Measurements from ENCODE around the gene CTPS2. TPM values are rescaled to one million over a fixed set of nuclear protein-coding genes. Genes with fewer than 3 reads are reported as not detected.

CTPS2 gene
- total and polyA plus RNA-seq, 4 donors, result 5.1 to 17.6 (median 12.1) TPM

DNA sequence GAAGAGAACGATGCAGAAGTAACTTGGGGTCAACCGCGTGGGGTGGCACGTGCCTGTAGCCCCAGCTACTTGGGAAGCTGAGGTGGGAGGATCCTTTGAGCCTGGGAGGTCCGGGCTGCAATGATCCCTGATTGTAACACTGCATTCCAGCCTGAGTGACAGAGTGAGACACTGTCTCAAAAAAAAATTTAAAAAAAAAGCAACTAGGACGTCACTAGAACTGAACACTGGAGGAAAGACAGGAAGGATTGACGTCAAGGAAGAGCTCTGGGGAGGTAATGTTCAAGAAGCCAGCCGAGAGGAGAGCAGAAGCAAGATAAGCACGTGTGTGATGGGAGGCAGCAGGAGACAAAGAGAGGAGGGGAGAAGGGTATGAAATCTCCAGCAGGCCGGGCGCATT lies 33.8 kb downstream of the CTPS2 start:
- no peak for ATAC-seq (ENCODE audit: low FRiP score)
- Histone ChIP-seq H3K27ac (ENCODE audit: low read depth in 1 of 2, low read length in 2 of 2) (no peak overlapping the region), H3K9me3 (ENCODE audit: control insufficient read depth, low read length) (no peaks in the 10 kb centered on the region), H3K36me3 (ENCODE audit: control insufficient read depth in 1 of 2, insufficient read depth in 2 of 2, low read length in 1 of 2) (peaks cover 0 to 5% of the 10 kb centered on the region in 2 donors), H3K27me3 (ENCODE audit: control insufficient read depth in 1 of 2, insufficient read depth in 2 of 2, low read length in 1 of 2) (no peaks in the 10 kb centered on the region), H3K4me3 (ENCODE audit: low read length in 2 of 2) (no peak overlapping the region), H3K4me1 (ENCODE audit: control insufficient read depth in 1 of 2, insufficient read depth in 2 of 2, low read length in 2 of 2) (no peaks in the 10 kb centered on the region)
- WGBS, 2 donors, result 79% methylated on average over 11 of the region's 11 CpGs
- intact Hi-C loops (cut with DNase I), result no loop called here
- DNase-seq, result no peak

DNA sequence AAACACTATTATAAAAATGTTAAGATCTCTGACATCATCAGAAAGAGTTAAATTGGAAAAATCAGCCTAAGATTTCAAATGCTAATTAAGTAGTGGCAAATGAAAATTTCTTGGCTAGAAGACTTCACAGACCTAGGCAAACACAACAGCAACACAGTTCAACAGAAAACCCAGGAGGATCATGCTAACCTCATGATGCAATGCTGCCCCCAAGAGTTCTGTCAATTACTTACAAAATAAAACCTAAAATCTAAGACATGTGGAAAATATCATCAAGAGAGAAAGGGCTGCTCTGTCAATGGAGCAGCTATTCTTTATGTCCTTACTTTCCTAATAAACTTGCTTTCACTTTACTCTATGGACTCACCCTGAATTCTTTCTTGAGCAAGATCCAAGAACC lies 41.5 kb downstream of the CTPS2 start:
- ATAC-seq (ENCODE audit: low FRiP score), result no peak

DNA sequence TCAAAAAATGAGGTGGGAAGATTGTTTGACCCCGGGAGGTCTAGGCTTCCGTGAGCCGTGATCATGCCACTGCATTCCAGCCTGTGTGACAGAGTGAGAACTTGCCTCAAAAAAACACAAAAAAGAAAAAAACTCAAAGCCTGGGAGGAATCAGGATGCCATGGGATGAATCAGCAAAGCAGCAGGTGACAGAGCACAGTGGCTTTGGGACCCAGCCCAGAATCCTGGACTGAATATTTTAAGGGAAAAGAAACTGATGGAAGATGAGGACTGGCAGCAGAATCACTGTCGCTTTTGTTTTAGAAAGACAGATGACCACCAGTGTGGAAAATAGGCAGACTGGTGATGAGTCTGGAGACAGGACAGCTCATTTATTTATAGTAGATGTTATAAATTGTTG lies 45.9 kb downstream of the CTPS2 start:
- no peak overlapping the region for H3K27ac ChIP-seq (ENCODE audit: low read depth in 1 of 2, low read length in 2 of 2)
- H3K27me3 ChIP-seq (ENCODE audit: control insufficient read depth in 1 of 2, insufficient read depth in 2 of 2, low read length in 1 of 2), result no peaks in the 10 kb centered on the region
- DNase-seq, result no peak
- intact Hi-C loops (cut with DNase I), result loop anchor here in 1 of 2 donors (10.0 kb wide), 1 partner anchor 232 kb away; no protein-coding TSS in a partner anchor
- no peak overlapping the region for H3K4me3 ChIP-seq (ENCODE audit: low read length in 2 of 2)
- no peaks in the 10 kb centered on the region for H3K9me3 ChIP-seq (ENCODE audit: control insufficient read depth, low read length)
- H3K4me1 ChIP-seq (ENCODE audit: control insufficient read depth in 1 of 2, insufficient read depth in 2 of 2, low read length in 2 of 2), result no peaks in the 10 kb centered on the region
- WGBS, 2 donors, result 81 to 83% methylated on average over 4 of the region's 4 CpGs
- no peak for ATAC-seq (ENCODE audit: low FRiP score)
- no peaks in the 10 kb centered on the region for H3K36me3 ChIP-seq (ENCODE audit: control insufficient read depth in 1 of 2, insufficient read depth in 2 of 2, low read length in 1 of 2)

More for the DNA sequence above, 41.5 kb downstream of the CTPS2 start:
- Histone ChIP-seq H3K4me3 (ENCODE audit: low read length in 2 of 2) (no peak overlapping the region), H3K27me3 (ENCODE audit: control insufficient read depth in 1 of 2, insufficient read depth in 2 of 2, low read length in 1 of 2) (no peaks in the 10 kb centered on the region), H3K9me3 (ENCODE audit: control insufficient read depth, low read length) (no peaks in the 10 kb centered on the region), H3K36me3 (ENCODE audit: control insufficient read depth in 1 of 2, insufficient read depth in 2 of 2, low read length in 1 of 2) (no peaks in the 10 kb centered on the region), H3K4me1 (ENCODE audit: control insufficient read depth in 1 of 2, insufficient read depth in 2 of 2, low read length in 2 of 2) (no peaks in the 10 kb centered on the region), H3K27ac (ENCODE audit: low read depth in 1 of 2, low read length in 2 of 2) (no peak overlapping the region)
- DNase-seq, result no peak
- intact Hi-C loops (cut with DNase I), result no loop called here

DNA sequence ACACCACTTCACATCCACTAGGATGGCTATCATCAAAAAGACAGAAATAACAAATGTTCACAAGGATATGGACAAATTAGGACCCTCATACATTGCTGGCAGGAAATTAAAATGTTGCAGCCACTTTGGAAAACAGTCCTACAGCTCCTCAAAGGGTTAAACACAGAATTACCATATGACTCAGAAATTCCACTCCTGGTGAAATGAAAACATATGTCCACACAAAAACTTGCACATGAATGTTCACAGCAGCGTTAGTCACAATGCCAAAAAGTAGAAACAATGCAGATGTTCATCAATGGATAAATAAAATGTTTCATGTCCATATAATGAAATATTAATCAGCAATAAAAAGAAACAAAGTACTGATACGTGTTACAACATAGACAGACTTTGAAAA lies 47.4 kb downstream of the CTPS2 start:
- no peak overlapping the region for H3K4me3 ChIP-seq (ENCODE audit: low read length in 2 of 2)
- H3K27ac ChIP-seq (ENCODE audit: low read depth in 1 of 2, low read length in 2 of 2), result no peak overlapping the region
- no peaks in the 10 kb centered on the region for H3K27me3 ChIP-seq (ENCODE audit: control insufficient read depth in 1 of 2, insufficient read depth in 2 of 2, low read length in 1 of 2)
- no peaks in the 10 kb centered on the region for H3K9me3 ChIP-seq (ENCODE audit: control insufficient read depth, low read length)
- ATAC-seq (ENCODE audit: low FRiP score), result no peak
- 33 to 36% methylated on average over 2 of the region's 2 CpGs for WGBS, 2 donors
- no peaks in the 10 kb centered on the region for H3K36me3 ChIP-seq (ENCODE audit: control insufficient read depth in 1 of 2, insufficient read depth in 2 of 2, low read length in 1 of 2)
- no peak for DNase-seq
- H3K4me1 ChIP-seq (ENCODE audit: control insufficient read depth in 1 of 2, insufficient read depth in 2 of 2, low read length in 2 of 2), result no peaks in the 10 kb centered on the region
- intact Hi-C loops (cut with DNase I), result loop anchor here in 1 of 2 donors (10.0 kb wide), 1 partner anchor 230 kb away; no protein-coding TSS in a partner anchor

DNA sequence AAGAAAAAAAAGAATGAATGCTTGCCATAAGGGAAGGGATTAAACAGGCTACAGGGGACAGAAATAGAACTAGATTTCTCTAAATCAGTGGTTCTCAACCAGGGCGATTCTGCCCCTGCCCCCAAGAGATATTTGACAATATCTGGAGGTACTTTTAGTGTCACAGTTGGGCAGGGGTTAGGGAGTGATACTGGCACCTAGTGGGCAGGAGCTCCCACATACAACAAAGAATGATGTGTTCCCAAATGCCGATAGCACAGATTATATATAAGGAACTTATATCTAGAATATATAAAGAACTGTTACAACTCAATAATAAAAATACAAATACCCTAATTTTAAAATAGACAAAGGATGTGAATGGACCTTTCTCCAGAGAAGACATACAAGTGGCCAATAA lies 47.8 kb downstream of the CTPS2 start:
- no peaks in the 10 kb centered on the region for H3K4me1 ChIP-seq (ENCODE audit: control insufficient read depth in 1 of 2, insufficient read depth in 2 of 2, low read length in 2 of 2)
- H3K9me3 ChIP-seq (ENCODE audit: control insufficient read depth, low read length), result no peaks in the 10 kb centered on the region
- H3K4me3 ChIP-seq (ENCODE audit: low read length in 2 of 2), result no peak overlapping the region
- intact Hi-C loops (cut with DNase I), result loop anchor here in 1 of 2 donors (10.0 kb wide), 1 partner anchor 230 kb away; no protein-coding TSS in a partner anchor
- WGBS, 2 donors, result 93 to 97% methylated on average over 2 of the region's 2 CpGs
- DNase-seq (no peak), ATAC-seq (ENCODE audit: low FRiP score) (no peak)
- no peaks in the 10 kb centered on the region for H3K36me3 ChIP-seq (ENCODE audit: control insufficient read depth in 1 of 2, insufficient read depth in 2 of 2, low read length in 1 of 2)
- no peaks in the 10 kb centered on the region for H3K27me3 ChIP-seq (ENCODE audit: control insufficient read depth in 1 of 2, insufficient read depth in 2 of 2, low read length in 1 of 2)
- no peak overlapping the region for H3K27ac ChIP-seq (ENCODE audit: low read depth in 1 of 2, low read length in 2 of 2)

DNA sequence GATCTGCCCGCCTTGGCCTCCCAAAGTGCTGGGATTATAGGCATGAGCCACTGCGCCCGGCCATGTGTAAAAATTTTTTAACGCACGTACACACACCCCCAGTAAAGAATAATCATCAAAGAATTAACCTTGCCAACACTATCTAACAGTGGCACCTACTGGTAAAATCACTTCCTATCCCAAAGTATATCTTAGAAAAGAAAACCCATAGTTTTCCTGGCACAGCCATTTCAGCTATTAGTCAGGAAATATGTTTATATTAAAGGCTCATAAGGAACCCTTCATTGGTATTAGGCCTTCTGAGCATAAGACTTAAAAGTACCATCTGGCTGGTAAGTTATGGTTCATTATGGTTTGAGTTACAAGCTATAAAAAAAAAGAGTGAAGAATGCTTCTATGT lies 48.4 kb downstream of the CTPS2 start:
- Histone ChIP-seq H3K4me1 (ENCODE audit: control insufficient read depth in 1 of 2, insufficient read depth in 2 of 2, low read length in 2 of 2) (no peaks in the 10 kb centered on the region), H3K9me3 (ENCODE audit: control insufficient read depth, low read length) (no peaks in the 10 kb centered on the region), H3K27ac (ENCODE audit: low read depth in 1 of 2, low read length in 2 of 2) (no peak overlapping the region), H3K4me3 (ENCODE audit: low read length in 2 of 2) (no peak overlapping the region), H3K36me3 (ENCODE audit: control insufficient read depth in 1 of 2, insufficient read depth in 2 of 2, low read length in 1 of 2) (no peaks in the 10 kb centered on the region), H3K27me3 (ENCODE audit: control insufficient read depth in 1 of 2, insufficient read depth in 2 of 2, low read length in 1 of 2) (no peaks in the 10 kb centered on the region)
- 91 to 92% methylated on average over 5 of the region's 5 CpGs for WGBS, 2 donors
- intact Hi-C loops (cut with DNase I), result loop anchor here in 1 of 2 donors (10.0 kb wide), 1 partner anchor 229 kb away; no protein-coding TSS in a partner anchor
- no peak for DNase-seq
- no peak for ATAC-seq (ENCODE audit: low FRiP score)

DNA sequence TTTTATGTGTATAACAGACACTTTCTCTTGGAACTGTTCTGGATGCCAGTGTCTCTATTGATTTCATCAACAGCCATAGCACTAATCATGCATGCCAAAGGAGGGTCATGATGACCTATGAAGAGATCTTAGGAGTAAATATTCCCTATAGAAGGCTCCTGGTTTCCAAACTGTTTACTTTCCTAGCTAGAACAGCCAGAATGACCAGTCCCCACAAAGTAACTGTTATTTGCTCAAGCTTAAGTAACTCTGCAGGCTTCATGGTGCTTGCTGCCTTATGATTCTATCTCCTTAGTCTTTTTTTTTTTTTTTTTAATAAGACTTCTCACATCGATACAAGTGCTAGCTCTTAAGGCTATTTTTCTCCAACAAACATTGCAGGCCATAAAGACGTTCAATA lies 50.1 kb downstream of the CTPS2 start:
- Histone ChIP-seq H3K27me3 (ENCODE audit: control insufficient read depth in 1 of 2, insufficient read depth in 2 of 2, low read length in 1 of 2) (no peaks in the 10 kb centered on the region), H3K27ac (ENCODE audit: low read depth in 1 of 2, low read length in 2 of 2) (no peak overlapping the region), H3K36me3 (ENCODE audit: control insufficient read depth in 1 of 2, insufficient read depth in 2 of 2, low read length in 1 of 2) (no peaks in the 10 kb centered on the region), H3K4me3 (ENCODE audit: low read length in 2 of 2) (no peak overlapping the region), H3K9me3 (ENCODE audit: control insufficient read depth, low read length) (no peaks in the 10 kb centered on the region), H3K4me1 (ENCODE audit: control insufficient read depth in 1 of 2, insufficient read depth in 2 of 2, low read length in 2 of 2) (no peaks in the 10 kb centered on the region)
- DNase-seq, result no peak
- ATAC-seq (ENCODE audit: low FRiP score), result no peak
- intact Hi-C loops (cut with DNase I), result loop anchor here in 1 of 2 donors (10.0 kb wide), 1 partner anchor 228 kb away; no protein-coding TSS in a partner anchor
- WGBS, 2 donors, result 75 to 93% methylated on average over 2 of the region's 2 CpGs

DNA sequence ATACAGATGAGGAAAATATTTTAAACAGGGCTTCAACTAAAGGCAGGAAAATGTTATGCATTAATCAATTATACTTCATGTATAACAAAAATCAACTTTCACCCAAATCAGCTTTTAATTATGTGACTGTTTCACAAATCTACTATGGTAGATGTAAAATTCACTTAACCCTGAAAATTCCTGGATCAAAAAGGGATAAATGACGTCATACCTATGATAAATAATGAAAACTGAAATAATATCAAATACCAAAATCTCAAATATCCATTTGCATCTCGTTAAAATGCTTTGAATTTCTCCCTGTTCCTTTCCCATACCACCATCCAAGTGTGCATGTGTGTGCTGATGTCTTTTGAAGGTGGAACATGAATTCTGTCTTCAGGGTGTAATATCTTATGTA lies 51.0 kb downstream of the CTPS2 start:
- DNase-seq, result no peak

DNA sequence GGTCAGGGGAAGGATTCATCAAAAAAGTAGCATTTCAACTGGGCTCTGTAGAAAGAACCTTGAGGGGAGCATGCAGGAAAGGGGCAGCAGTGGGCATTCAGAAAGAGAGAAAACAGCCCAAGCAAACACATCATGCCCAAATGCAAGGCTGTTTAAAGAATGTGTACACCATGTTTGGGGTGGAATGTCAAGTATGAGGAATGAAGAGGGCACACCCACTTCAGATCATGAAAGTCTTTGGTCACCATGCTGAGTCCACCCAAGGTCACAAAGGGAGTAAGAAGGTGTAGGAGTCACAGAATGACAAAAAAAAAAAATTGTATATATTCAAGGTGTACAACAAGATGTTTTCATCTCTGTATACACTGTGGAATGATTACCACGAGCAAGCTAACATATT lies 53.1 kb downstream of the CTPS2 start:
- ATAC-seq (ENCODE audit: low FRiP score) (no peak), DNase-seq (no peak)
- no peaks in the 10 kb centered on the region for H3K4me1 ChIP-seq (ENCODE audit: control insufficient read depth in 1 of 2, insufficient read depth in 2 of 2, low read length in 2 of 2)
- intact Hi-C loops (cut with DNase I), result no loop called here
- H3K9me3 ChIP-seq (ENCODE audit: control insufficient read depth, low read length), result no peaks in the 10 kb centered on the region
- H3K27ac ChIP-seq (ENCODE audit: low read depth in 1 of 2, low read length in 2 of 2), result no peak overlapping the region
- WGBS, 2 donors, result 77 to 97% methylated on average over 1 of the region's 1 CpG
- H3K36me3 ChIP-seq (ENCODE audit: control insufficient read depth in 1 of 2, insufficient read depth in 2 of 2, low read length in 1 of 2), result no peaks in the 10 kb centered on the region
- H3K4me3 ChIP-seq (ENCODE audit: low read length in 2 of 2), result no peak overlapping the region
- H3K27me3 ChIP-seq (ENCODE audit: control insufficient read depth in 1 of 2, insufficient read depth in 2 of 2, low read length in 1 of 2), result no peaks in the 10 kb centered on the region

More for the DNA sequence above, 51.0 kb downstream of the CTPS2 start:
- 71 to 89% methylated on average over 2 of the region's 2 CpGs for WGBS, 2 donors
- Histone ChIP-seq H3K9me3 (ENCODE audit: control insufficient read depth, low read length) (no peaks in the 10 kb centered on the region), H3K27me3 (ENCODE audit: control insufficient read depth in 1 of 2, insufficient read depth in 2 of 2, low read length in 1 of 2) (no peaks in the 10 kb centered on the region), H3K27ac (ENCODE audit: low read depth in 1 of 2, low read length in 2 of 2) (no peak overlapping the region), H3K4me3 (ENCODE audit: low read length in 2 of 2) (no peak overlapping the region), H3K36me3 (ENCODE audit: control insufficient read depth in 1 of 2, insufficient read depth in 2 of 2, low read length in 1 of 2) (no peaks in the 10 kb centered on the region), H3K4me1 (ENCODE audit: control insufficient read depth in 1 of 2, insufficient read depth in 2 of 2, low read length in 2 of 2) (no peaks in the 10 kb centered on the region)
- no peak for ATAC-seq (ENCODE audit: low FRiP score)
- intact Hi-C loops (cut with DNase I), result loop anchor here in 1 of 2 donors (10.0 kb wide), 1 partner anchor 227 kb away; no protein-coding TSS in a partner anchor

All from aorta (tissue), 5 donors.